Stimulated activated CD4-positive, alpha-beta T cell treated with anti-CD3 and anti-CD28 coated beads, Interleukin-4, amount 100 ng/mL, for 4 hours (primary cell): ENCODE data around the gene EBF3.
"Not testable (repeated sequence)": the region's sequence is repeated elsewhere in the genome, so short reads cannot be mapped to it uniquely, and the experiment has no call there.

Source experiments
- DNase-seq, 2 experiments: peaks; one replicate each; pipeline ENCODE4 v3.0.0-alpha.2; 2020

The EBF3 gene

GRCh38 chr10:129927351-129928120 lies 36.5 kb downstream of the EBF3 start:
- no peak for DNase-seq

- DNase-seq, result no peak
These were observed 37.7 kb downstream of the EBF3 start for GRCh38 chr10:129926066-129927055.

- no peak for DNase-seq
These were observed 39.5 kb downstream of the EBF3 start for GRCh38 chr10:129924375-129925085.

- no peak for DNase-seq
These were observed 41.4 kb downstream of the EBF3 start for GRCh38 chr10:129922598-129923123.

GRCh38 chr10:129921801-129922597 lies 42.1 kb downstream of the EBF3 start:
- no peak for DNase-seq

GRCh38 chr10:129921065-129921670 lies 42.9 kb downstream of the EBF3 start:
- no peak for DNase-seq

- DNase-seq, result not testable (repeated sequence)
These were observed 43.9 kb downstream of the EBF3 start for GRCh38 chr10:129920187-129920586.

- DNase-seq, result no peak
These were observed 44.7 kb downstream of the EBF3 start for GRCh38 chr10:129919358-129919757.

- no peak for DNase-seq
These were observed 45.2 kb downstream of the EBF3 start for GRCh38 chr10:129918836-129919235.

- DNase-seq, result no peak
These were observed 45.7 kb downstream of the EBF3 start for GRCh38 chr10:129918401-129918800.

GRCh38 chr10:129917936-129918335 lies 46.1 kb downstream of the EBF3 start:
- DNase-seq, result no peak

- DNase-seq, result no peak
These were observed 47.5 kb downstream of the EBF3 start for GRCh38 chr10:129916506-129916995.

GRCh38 chr10:129915526-129916378 lies 48.3 kb downstream of the EBF3 start:
- no peak for DNase-seq

GRCh38 chr10:129914960-129915359 lies 49.1 kb downstream of the EBF3 start:
- no peak for DNase-seq

- no peak for DNase-seq
These were observed 49.8 kb downstream of the EBF3 start for GRCh38 chr10:129914153-129914855.

- DNase-seq, result no peak
These were observed 50.9 kb downstream of the EBF3 start for GRCh38 chr10:129912986-129913695.

GRCh38 chr10:129912166-129912917 lies 51.7 kb downstream of the EBF3 start:
- no peak for DNase-seq
